Stimulated activated memory B cell treated with anti-CD40 and anti-IgM and Interleukin-4, amounts not matched to agents 10 μg/mL and 1 μg/mL and 100 μg/mL, for 72 hours (primary cell): ENCODE results near the gene GARIN3.

Experiments
- ATAC-seq: fragments of 150-1000 bp; cut with Tn5 transposase; 2 replicates; pipeline ENCODE4 v1.10.0; 2021
- H3K27ac Mint-ChIP-seq: one replicate; pipeline ENCODE4 v1.8.0; 2022; ENCODE audit warnings: mild to moderate bottlenecking, mixed read lengths
- H3K27me3 Mint-ChIP-seq: one replicate; pipeline ENCODE4 v1.8.0; 2022; ENCODE audit warnings: mixed read lengths
- H3K36me3 Mint-ChIP-seq: one replicate; pipeline ENCODE4 v1.8.0; 2022; ENCODE audit warnings: mixed read lengths
- H3K4me1 Mint-ChIP-seq: one replicate; pipeline ENCODE4 v1.8.0; 2022; ENCODE audit warnings: mixed read lengths
- H3K4me3 Mint-ChIP-seq: one replicate; pipeline ENCODE4 v1.8.0; 2022; ENCODE audit warnings: mild to moderate bottlenecking, moderate library complexity, mixed read lengths
- H3K9me3 Mint-ChIP-seq: one replicate; pipeline ENCODE4 v1.8.0; 2022; ENCODE audit warnings: mixed read lengths

GARIN3 gene

DNA sequence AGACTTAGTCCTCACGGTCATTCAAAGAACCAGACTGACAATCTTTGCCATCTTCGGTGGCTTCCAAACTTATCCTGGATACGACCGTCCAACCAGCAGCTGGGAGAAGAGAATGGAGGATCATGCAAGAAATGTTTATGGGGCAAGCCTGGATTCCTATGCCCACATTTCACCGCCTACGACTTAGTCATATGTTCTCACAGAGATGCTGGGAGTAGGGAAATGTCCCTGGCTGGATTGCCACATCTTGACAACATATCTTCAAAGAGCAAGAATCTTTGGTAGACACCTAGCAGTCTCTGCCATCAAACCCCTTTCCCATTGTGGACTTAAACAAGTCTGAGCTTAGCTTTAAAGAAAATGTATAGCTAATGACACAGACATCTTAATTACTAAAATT, 28.4 kb downstream of the GARIN3 start:
- ATAC-seq, result no peak
- Mint-ChIP-seq H3K27me3 (no peaks in the 10 kb centered on the region), H3K27ac (no peak overlapping the region), H3K4me3 (no peak overlapping the region), H3K9me3 (no peaks in the 10 kb centered on the region), H3K36me3 (peaks cover 52% of the 10 kb centered on the region), H3K4me1 (peaks cover 36% of the 10 kb centered on the region)

DNA sequence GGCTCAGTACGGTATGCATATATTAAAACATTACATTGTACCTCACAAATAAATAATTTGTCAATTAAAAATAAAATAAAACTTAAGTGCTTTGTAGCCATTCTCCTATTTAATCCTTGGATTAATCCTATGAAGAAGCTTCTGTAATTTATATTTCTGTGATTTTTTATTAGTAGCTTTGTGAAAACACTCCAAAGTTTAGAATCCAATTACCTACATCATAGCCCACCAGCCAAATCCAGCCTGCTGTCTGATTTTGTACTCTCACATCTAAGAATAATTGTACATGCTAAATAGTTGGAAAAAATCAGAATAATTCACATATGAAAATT, 33.8 kb downstream of the GARIN3 start:
- no peak for ATAC-seq
- no peaks in the 10 kb centered on the region for H3K9me3 Mint-ChIP-seq
- H3K27me3 Mint-ChIP-seq, result no peaks in the 10 kb centered on the region
- H3K27ac Mint-ChIP-seq, result no peak overlapping the region
- no peak overlapping the region for H3K4me3 Mint-ChIP-seq
- peaks cover 24% of the 10 kb centered on the region for H3K36me3 Mint-ChIP-seq
- peaks cover 23% of the 10 kb centered on the region for H3K4me1 Mint-ChIP-seq

DNA sequence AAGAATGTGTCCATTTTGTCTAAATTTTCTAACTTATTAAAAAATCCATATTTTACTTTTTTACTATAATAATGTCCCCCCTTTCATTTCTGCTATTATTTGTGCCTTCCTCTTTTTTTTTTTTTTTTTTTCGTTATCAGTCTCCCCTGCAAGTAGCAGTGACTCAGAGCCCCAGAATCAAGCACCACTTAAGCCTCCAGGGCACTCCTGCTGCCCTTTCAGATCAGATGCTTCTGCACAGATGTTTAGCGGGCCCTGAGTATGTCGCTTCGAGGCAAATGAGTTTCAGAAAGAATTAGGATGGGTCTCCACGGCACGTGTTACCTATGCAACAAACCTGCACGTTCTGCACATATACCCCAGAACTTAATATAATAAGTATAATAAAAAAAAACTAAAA, 35.1 kb downstream of the GARIN3 start:
- H3K9me3 Mint-ChIP-seq, result no peaks in the 10 kb centered on the region
- peak; percentile 89 for ATAC-seq
- H3K36me3 Mint-ChIP-seq, result peaks cover 12% of the 10 kb centered on the region
- no peak overlapping the region for H3K4me3 Mint-ChIP-seq
- peaks cover 19% of the 10 kb centered on the region for H3K4me1 Mint-ChIP-seq
- no peaks in the 10 kb centered on the region for H3K27me3 Mint-ChIP-seq
- H3K27ac Mint-ChIP-seq, result no peak overlapping the region

DNA sequence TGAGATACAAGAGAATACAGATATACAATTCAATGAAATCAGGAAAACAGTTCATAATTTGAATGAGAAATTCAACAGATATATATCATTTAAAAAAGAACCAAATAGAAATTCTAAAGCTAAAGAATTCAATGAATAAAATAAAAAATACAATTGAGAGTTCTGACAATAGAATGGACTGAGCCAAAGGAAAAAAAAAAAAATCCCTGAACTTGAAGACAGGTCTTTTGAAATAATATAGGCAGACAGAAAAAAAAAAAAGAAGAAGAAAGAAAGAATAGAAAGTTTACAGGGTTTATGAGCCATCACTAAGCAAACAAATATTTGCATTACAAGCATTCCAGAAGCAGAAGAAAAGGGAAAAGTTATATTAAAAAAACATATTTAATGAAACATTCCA, 44.4 kb downstream of the GARIN3 start:
- Mint-ChIP-seq H3K4me1 (peaks cover 1% of the 10 kb centered on the region), H3K9me3 (peaks cover 18% of the 10 kb centered on the region), H3K36me3 (peaks cover 20% of the 10 kb centered on the region), H3K4me3 (no peak overlapping the region), H3K27me3 (no peaks in the 10 kb centered on the region), H3K27ac (no peak overlapping the region)
- ATAC-seq, result no peak

DNA sequence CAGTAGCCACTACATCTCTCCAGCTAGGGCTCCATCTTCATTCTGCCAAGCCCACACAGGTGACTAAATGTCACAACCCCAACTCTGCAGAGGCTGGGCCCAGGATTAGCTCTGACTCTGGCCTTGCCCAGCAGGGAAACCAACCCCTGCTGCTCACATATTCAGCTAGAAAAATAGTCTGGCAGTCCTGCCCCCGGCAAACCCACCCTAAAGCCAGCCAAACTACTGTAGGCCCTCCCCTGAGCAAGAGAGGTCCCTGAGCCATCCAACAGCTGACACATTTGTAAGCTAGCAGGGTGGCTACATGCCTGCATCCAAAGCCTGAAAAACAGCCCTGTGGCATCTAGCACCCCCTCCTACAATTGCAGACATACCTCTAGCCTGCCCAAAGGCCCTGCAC, 46.0 kb downstream of the GARIN3 start:
- H3K36me3 Mint-ChIP-seq, result peaks cover 20% of the 10 kb centered on the region
- H3K9me3 Mint-ChIP-seq, result peaks cover 18% of the 10 kb centered on the region
- H3K4me1 Mint-ChIP-seq, result peaks cover 7% of the 10 kb centered on the region
- no peak overlapping the region for H3K4me3 Mint-ChIP-seq
- ATAC-seq, result no peak
- no peaks in the 10 kb centered on the region for H3K27me3 Mint-ChIP-seq
- no peak overlapping the region for H3K27ac Mint-ChIP-seq

DNA sequence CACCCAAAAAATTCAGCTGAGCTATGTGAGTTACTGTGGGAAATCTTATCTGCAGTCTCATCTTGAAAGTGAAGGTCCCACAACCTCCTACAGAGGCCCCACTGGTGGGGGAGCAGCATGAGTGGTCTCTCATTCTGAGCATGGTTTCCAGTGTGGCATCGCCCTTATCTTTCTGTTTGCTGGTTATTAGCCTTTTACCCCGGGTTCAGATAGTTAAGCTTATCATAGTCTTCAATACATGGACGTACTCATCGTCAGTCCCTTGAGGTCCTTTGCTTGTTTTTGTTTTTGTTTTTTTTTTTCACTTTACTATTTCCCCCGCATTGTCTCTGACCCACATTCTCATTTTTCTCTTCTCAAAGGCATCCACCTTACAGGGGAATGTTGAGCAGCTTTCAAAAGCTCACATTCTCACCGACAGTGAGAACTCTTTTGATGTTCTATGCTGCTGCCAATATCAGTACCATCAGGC, 49.5 kb downstream of the GARIN3 start:
- no peak for ATAC-seq
- Mint-ChIP-seq H3K4me3 (no peak overlapping the region), H3K9me3 (peaks cover 7% of the 10 kb centered on the region)

DNA sequence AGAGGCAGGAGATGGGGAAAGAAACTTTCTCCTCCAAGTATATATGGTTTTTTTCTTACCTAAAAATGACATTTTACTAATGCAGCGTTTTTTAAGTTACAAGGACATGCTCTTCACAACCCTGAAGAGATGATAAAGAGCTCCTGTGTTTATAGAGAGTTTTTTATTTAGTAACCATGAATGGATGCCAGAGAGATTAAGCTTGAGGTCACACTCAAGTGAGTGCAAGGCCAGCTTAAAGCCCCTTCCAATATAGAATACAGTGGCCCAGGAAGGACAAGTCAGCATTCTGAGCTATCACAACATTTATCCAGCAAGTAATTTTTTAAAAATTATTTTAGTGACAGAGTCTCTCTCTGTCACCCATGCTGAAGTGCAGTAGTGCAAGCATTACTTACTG, 50.6 kb downstream of the GARIN3 start:
- H3K4me3 Mint-ChIP-seq, result no peak overlapping the region
- H3K9me3 Mint-ChIP-seq, result no peaks in the 10 kb centered on the region
- no peaks in the 10 kb centered on the region for H3K27me3 Mint-ChIP-seq
- H3K36me3 Mint-ChIP-seq, result no peaks in the 10 kb centered on the region
- ATAC-seq, result no peak
- peaks cover 7% of the 10 kb centered on the region for H3K4me1 Mint-ChIP-seq
- no peak overlapping the region for H3K27ac Mint-ChIP-seq

More for the DNA sequence above, 49.5 kb downstream of the GARIN3 start:
- Mint-ChIP-seq H3K4me1 (peaks cover 7% of the 10 kb centered on the region), H3K36me3 (peaks cover 8% of the 10 kb centered on the region), H3K27ac (no peak overlapping the region), H3K27me3 (no peaks in the 10 kb centered on the region)

DNA sequence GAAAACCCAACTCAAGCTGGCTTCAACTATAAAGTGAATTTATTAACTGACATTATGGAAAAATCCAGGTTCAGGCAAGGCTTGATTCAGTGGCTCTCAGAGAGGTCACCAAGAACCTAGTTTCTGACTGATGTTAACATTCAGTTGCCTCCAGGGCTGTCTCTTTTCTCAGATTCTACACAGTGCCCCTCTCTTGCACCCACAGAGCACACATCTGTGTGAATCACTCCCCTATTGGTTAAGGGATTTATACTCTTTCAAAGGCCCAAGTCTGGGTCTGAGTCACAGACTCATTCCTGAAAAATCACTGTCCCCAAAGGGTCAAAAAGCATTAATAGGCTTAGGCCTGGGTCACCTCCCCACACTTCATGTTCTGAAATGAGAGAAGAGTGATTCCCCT, 51.1 kb downstream of the GARIN3 start:
- ATAC-seq, result no peak
- H3K4me1 Mint-ChIP-seq, result peaks cover 7% of the 10 kb centered on the region

DNA sequence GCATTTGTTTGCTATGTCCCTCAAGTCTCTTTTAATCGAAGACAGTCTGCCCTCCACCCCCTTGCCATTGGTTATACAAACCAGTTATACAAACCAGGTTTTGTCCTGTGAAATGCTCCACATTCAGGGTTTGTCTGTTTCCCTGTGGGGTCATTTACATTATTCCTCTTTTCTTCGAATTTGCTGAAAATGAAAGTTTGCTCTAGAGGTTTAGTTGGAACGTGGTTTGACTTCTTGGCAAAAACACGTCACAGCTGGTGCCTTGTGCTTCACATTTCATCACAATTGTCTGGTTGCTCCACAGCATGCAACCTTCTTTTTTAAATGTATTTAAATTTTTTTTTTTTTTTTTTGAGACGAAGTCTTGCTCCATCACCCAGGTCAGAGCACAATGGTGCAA, 53.1 kb downstream of the GARIN3 start:
- Mint-ChIP-seq H3K9me3 (no peaks in the 10 kb centered on the region), H3K27me3 (no peaks in the 10 kb centered on the region), H3K27ac (no peak overlapping the region), H3K4me3 (no peak overlapping the region), H3K36me3 (no peaks in the 10 kb centered on the region), H3K4me1 (peaks cover 27% of the 10 kb centered on the region)
- no peak for ATAC-seq

More for the DNA sequence above, 51.1 kb downstream of the GARIN3 start:
- Mint-ChIP-seq H3K27ac (no peak overlapping the region), H3K9me3 (no peaks in the 10 kb centered on the region), H3K36me3 (no peaks in the 10 kb centered on the region), H3K4me3 (no peak overlapping the region), H3K27me3 (no peaks in the 10 kb centered on the region)
